ENCODE data around the gene HSBP1L1. TPM values are rescaled to one million over a fixed set of nuclear protein-coding genes. Genes with fewer than 3 reads are reported as not detected.

HSBP1L1 gene
- polyA plus RNA-seq, 1 of the 3 experiments (the other 2 are of a cell fraction), result 7.4 TPM

DNA sequence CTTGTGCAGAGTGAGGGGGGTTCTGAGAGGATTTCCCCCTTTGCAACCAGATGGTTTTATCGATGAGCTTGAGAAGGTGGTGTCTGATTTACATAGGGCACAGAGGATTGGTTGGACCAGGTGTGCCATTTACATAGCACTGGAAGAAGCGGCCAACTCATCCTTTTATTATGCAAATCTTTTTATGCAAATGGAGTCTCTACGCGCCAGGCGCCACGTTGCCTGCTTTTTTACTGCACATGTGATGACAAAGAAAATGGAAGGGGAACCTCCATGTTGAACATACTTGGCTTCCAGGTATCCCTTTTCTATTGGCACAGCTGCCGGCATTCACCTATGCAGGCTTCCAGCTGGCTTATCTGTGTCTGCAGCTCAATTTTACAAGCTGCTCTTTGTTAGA lies 42.3 kb downstream of the HSBP1L1 start:
- H3K9ac ChIP-seq, result no peak overlapping the region
- H3K9me2 ChIP-seq, result no peaks in the 10 kb centered on the region
- H3F3A ChIP-seq (replicated peaks; ENCODE audit: insufficient read depth), result peaks cover 13% of the 10 kb centered on the region
- no peaks in the 10 kb centered on the region for H3K27me3 ChIP-seq (ENCODE audit: insufficient read depth)
- no peaks in the 10 kb centered on the region for H3K36me3 ChIP-seq (replicated peaks in 1 of 2; ENCODE audit: control insufficient read depth in 1 of 2, insufficient read depth in 2 of 2, low read length in 1 of 2)
- H3K79me2 ChIP-seq (ENCODE audit: insufficient read depth), result no peaks in the 10 kb centered on the region
- no peak overlapping the region for H3K27ac ChIP-seq (ENCODE audit: low read depth in 2 of 2, low read length in 1 of 2)
- no peak overlapping the region for H3K4me3 ChIP-seq (ENCODE audit: low read depth in 2 of 2, low read length in 1 of 2)
- 77% methylated on average over 7 of the region's 7 CpGs for WGBS (ENCODE audit: low lambda C conversion rate)
- ChIA-PET CTCF (no interaction called here), POLR2A (no interaction called here)
- DNase-seq, result no peak
- H2AFZ ChIP-seq (ENCODE audit: low read depth), result no peak overlapping the region
- H3K4me2 ChIP-seq, result no peak overlapping the region
- TF ChIP-seq, protein P1, sequence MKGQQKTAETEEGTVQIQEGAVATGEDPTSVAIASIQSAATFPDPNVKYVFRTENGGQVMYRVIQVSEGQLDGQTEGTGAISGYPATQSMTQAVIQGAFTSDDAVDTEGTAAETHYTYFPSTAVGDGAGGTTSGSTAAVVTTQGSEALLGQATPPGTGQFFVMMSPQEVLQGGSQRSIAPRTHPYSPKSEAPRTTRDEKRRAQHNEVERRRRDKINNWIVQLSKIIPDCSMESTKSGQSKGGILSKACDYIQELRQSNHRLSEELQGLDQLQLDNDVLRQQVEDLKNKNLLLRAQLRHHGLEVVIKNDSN (IDR thresholded peaks at IDR 0.05; ENCODE audit: borderline replicate concordance, low read depth), result no peak
- TF ChIP-seq NFIC (IDR thresholded peaks at IDR 0.05; ENCODE audit: borderline replicate concordance) (no peak), TCF12 (IDR thresholded peaks at IDR 0.05) (no peak), EP300 (IDR thresholded peaks at IDR 0.05; ENCODE audit: borderline replicate concordance in 1 of 2, low read depth in 1 of 2, low read length in 1 of 2) (no peak), FOSL2 (IDR thresholded peaks at IDR 0.05; ENCODE audit: borderline replicate concordance, low read depth) (no peak), TAF1 (IDR thresholded peaks at IDR 0.05; ENCODE audit: borderline replicate concordance, low read depth, low read length) (no peak), NRF1 (IDR thresholded peaks at IDR 0.05; ENCODE audit: low read depth, low read length) (no peak), RAD21 (IDR thresholded peaks at IDR 0.05; ENCODE audit: low read length) (no peak), EZH2phosphoT487 (IDR thresholded peaks at IDR 0.05; ENCODE audit: borderline replicate concordance, low read depth) (no peak), RCOR1 (IDR thresholded peaks at IDR 0.05; ENCODE audit: low read length) (no peak), GATA2 (CRISPR knock-in tag; IDR thresholded peaks at IDR 0.05) (no peak), GABPA (IDR thresholded peaks at IDR 0.05; ENCODE audit: low read depth) (no peak), MEF2A (IDR thresholded peaks at IDR 0.05; ENCODE audit: borderline replicate concordance, low read depth) (no peak)
- TF ChIP-seq, protein P2, sequence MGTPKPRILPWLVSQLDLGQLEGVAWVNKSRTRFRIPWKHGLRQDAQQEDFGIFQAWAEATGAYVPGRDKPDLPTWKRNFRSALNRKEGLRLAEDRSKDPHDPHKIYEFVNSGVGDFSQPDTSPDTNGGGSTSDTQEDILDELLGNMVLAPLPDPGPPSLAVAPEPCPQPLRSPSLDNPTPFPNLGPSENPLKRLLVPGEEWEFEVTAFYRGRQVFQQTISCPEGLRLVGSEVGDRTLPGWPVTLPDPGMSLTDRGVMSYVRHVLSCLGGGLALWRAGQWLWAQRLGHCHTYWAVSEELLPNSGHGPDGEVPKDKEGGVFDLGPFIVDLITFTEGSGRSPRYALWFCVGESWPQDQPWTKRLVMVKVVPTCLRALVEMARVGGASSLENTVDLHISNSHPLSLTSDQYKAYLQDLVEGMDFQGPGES (IDR thresholded peaks at IDR 0.05; ENCODE audit: low read depth, low read length), result no peak
- TF ChIP-seq, protein P3, sequence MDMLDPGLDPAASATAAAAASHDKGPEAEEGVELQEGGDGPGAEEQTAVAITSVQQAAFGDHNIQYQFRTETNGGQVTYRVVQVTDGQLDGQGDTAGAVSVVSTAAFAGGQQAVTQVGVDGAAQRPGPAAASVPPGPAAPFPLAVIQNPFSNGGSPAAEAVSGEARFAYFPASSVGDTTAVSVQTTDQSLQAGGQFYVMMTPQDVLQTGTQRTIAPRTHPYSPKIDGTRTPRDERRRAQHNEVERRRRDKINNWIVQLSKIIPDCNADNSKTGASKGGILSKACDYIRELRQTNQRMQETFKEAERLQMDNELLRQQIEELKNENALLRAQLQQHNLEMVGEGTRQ (IDR thresholded peaks at IDR 0.05; ENCODE audit: borderline replicate concordance, low read depth, low read length), result no peak
- H3K4me1 ChIP-seq (ENCODE audit: control insufficient read depth in 1 of 2, insufficient read depth in 2 of 2, low read depth in 1 of 2, low read length in 1 of 2), result peaks cover 0 to 10% of the 10 kb centered on the region in 2 experiments; a peak in 1 of 4 replicates
- H3K9me3 ChIP-seq, result no peaks in the 10 kb centered on the region
- H4K20me1 ChIP-seq (ENCODE audit: insufficient read depth), result no peaks in the 10 kb centered on the region
